ENCODE data around the gene RNF38.

- TF ChIP-seq ZNF311 (CRISPR knock-in tag; IDR thresholded peaks at IDR 0.05) (no peak), RFX5 (IDR thresholded peaks at IDR 0.05; ENCODE audit: low read depth, low read length) (no peak), FOSL1 (tag; conservative IDR thresholded peaks at IDR 0.05) (no peak), DIDO1 (tag; IDR thresholded peaks at IDR 0.05; ENCODE audit: low read depth) (no peak), CTCF (IDR thresholded peaks at IDR 0.05 in 2 of 3, conservative IDR thresholded peaks at IDR 0.05 in 1 of 3; ENCODE audit: insufficient read depth in 2 of 3, low read depth in 1 of 3, low read length in 3 of 3) (no peak), ZNF512 (tag; IDR thresholded peaks at IDR 0.05) (no peak), ZNF696 (CRISPR knock-in tag; conservative IDR thresholded peaks at IDR 0.05) (no peak), FOXK1 (CRISPR knock-in tag; IDR thresholded peaks at IDR 0.05; ENCODE audit: borderline replicate concordance) (no peak), LEF1 (IDR thresholded peaks at IDR 0.05) (no peak), CEBPZ (IDR thresholded peaks at IDR 0.05; ENCODE audit: borderline replicate concordance, low read depth, low read length) (no peak), ZSCAN32 (CRISPR knock-in tag; IDR thresholded peaks at IDR 0.05) (no peak), ZBTB7A (IDR thresholded peaks at IDR 0.05; ENCODE audit: borderline replicate concordance, control insufficient read depth, low read depth, low read length) (no peak), ZBTB43 (CRISPR knock-in tag; IDR thresholded peaks at IDR 0.05) (no peak)
Measured at GRCh38 chr9:36443581-36443980, 43.5 kb upstream of the RNF38 start.

Measured in K562 (cell line).